Measurements from ENCODE around the gene ACOX3.

DNA sequence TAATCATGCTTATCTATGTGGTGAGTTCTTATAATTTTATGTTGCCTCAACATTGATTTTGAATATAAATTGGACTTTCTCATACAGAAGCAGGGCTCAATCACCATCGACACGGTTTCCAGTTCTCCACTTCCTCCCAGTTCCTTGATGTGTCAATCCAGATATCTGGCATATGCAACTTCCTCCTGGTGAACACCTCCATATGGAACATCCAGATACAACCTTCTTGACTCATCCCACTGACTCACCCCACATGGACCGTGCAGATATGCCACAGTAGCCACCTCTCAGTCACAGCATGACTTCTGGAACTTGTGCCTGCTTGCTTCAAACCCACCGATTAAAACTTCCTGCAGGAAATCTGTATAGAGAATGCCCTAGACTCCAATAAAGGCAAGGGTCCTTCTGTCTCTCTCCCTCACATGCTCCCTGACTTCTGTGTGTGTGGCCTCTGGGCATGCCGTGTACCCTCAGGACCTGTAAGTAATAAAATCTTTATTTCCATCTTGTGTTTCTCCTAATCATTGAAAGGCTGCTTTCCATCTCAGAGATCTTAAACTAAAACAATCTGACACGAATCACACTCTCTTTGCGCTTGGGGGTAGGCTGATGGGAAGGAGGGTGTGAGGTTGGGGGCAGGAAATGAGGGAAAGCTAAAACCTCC is 104.0 kb downstream of the ACOX3 start:
- TF ChIP-seq TAF1 (IDR thresholded peaks at IDR 0.05; ENCODE audit: borderline replicate concordance, low read depth, low read length) = no peak
- TF ChIP-seq POLR2AphosphoS5 (IDR thresholded peaks at IDR 0.05; ENCODE audit: low read depth, low read length) = no peak
- TF ChIP-seq POLR2A (IDR thresholded peaks at IDR 0.05; ENCODE audit: low read depth, low read length) = no peak
